GM12878 (cell line): ENCODE measurements around the gene SYDE2. TPM values are rescaled to one million over a fixed set of nuclear protein-coding genes. Genes with fewer than 3 reads are reported as not detected.

ENCODE experiments used
- ATAC-seq: fragments of 200-7000 bp; cut with Tn5 transposase; 3 replicates; pipeline ENCODE4 v1.9.1; 2020; ENCODE audit warnings: mild to moderate bottlenecking, moderate library complexity
- BruUV-seq: library from RNA; stranded (reverse); fragments of 400-500 nt; replicated peaks from 2 replicates; lab custom pipeline; 2021; lab: Mats Ljungman, UMichigan
- CTCF ChIA-PET: fragments of 300-600 bp; sonication (Branson Sonifier 250); formaldehyde crosslinking; extraction: SDS; loops from one replicate; lab custom pipeline; 2021; ENCODE audit warnings: inconsistent platforms; lab: Yijun Ruan, JAX
- POLR2A ChIA-PET: fragments of 350-600 bp; formaldehyde crosslinking; extraction: SDS; loops from one replicate; lab custom pipeline; 2021; ENCODE audit warnings: inconsistent platforms; lab: Charles Lee
- RAD21 ChIA-PET: fragments of 300-600 bp; sonication (Branson Sonifier 250); formaldehyde crosslinking; loops from one replicate; lab custom pipeline; 2023; ENCODE audit warnings: antibody characterized with exemption; ENCODE audit not compliant: unreplicated experiment; lab: Charles Lee
- SMC1A ChIA-PET: fragments of 300-600 bp; sonication (Branson Sonifier 250); formaldehyde crosslinking; loops from one replicate; lab custom pipeline; 2023; ENCODE audit not compliant: unreplicated experiment, uncharacterized antibody; lab: Charles Lee
- DNase-seq: peaks from one replicate; pipeline ENCODE4 v3.0.0-alpha.2; 2011; ENCODE audit warnings: low read depth, low spot score
- FAIRE-seq: peaks from 3 replicates; lab custom pipeline; 2011; peaks lifted over from hg19 to GRCh38; lab: Jason Lieb, UNC
- H2AFZ ChIP-seq: 2 replicates; pipeline ENCODE4 v1.6.0; 2011; ENCODE audit warnings: low read depth, low read length, control low read depth; ENCODE audit not compliant: control insufficient read depth
- H3K27ac ChIP-seq: 2 replicates; pipeline ENCODE4 v1.5.1; 2011; ENCODE audit warnings: control low read depth; ENCODE audit not compliant: control insufficient read depth, insufficient read depth
- H3K27me3 ChIP-seq, 2 experiments: replicated peaks in 1 of 2; 2 replicates each; pipeline versions ENCODE4 v1.6.0 to v1.6.1; 2011; ENCODE audit warnings: low read length in 1 of 2; ENCODE audit not compliant: control insufficient read depth in 2 of 2, insufficient read depth in 2 of 2
- H3K36me3 ChIP-seq, 2 experiments: 2 replicates each; pipeline ENCODE4 v1.5.1; 2011; ENCODE audit warnings: low read length in 1 of 2; ENCODE audit not compliant: control insufficient read depth in 2 of 2, insufficient read depth in 2 of 2
- H3K4me1 ChIP-seq: 2 replicates; pipeline ENCODE4 v1.6.1; 2011; ENCODE audit warnings: mild to moderate bottlenecking, low read length, moderate library complexity, mixed read lengths; ENCODE audit not compliant: control insufficient read depth, insufficient read depth
- H3K4me2 ChIP-seq: 2 replicates; pipeline ENCODE4 v1.6.0; 2011; ENCODE audit warnings: control low read depth; ENCODE audit not compliant: control insufficient read depth, insufficient read depth
- H3K4me3 ChIP-seq: fragments of 200-600 bp; sonication (generic); 2 replicates; pipeline ENCODE4 v1.5.1; 2016
- H3K79me2 ChIP-seq: 2 replicates; pipeline ENCODE4 v1.6.0; 2011; ENCODE audit warnings: low read length; ENCODE audit not compliant: control insufficient read depth, insufficient read depth
- H3K9ac ChIP-seq: 2 replicates; pipeline ENCODE4 v1.8.0; 2011; ENCODE audit warnings: low read length, control low read depth, mixed read lengths; ENCODE audit not compliant: control insufficient read depth, insufficient read depth
- H3K9me3 ChIP-seq: replicated peaks from 3 replicates; pipeline ENCODE4 v1.5.1; 2011; ENCODE audit warnings: mild to moderate bottlenecking, low read length; ENCODE audit not compliant: control insufficient read depth, insufficient read depth
- H4K20me1 ChIP-seq: 2 replicates; pipeline ENCODE4 v1.6.0; 2011; ENCODE audit not compliant: control insufficient read depth, insufficient read depth
- CEBPB ChIP-seq, 2 experiments: fragments of 150-350 bp in 1 of 2; IDR thresholded peaks; 2 replicates each; pipeline ENCODE4 v1.6.1; 2012 to 2014; ENCODE audit warnings: low read depth in 2 of 2, low read length in 2 of 2, borderline replicate concordance in 1 of 2, inconsistent platforms in 1 of 2
- CHD4 ChIP-seq: fragments of 200-600 bp; sonication (generic); IDR thresholded peaks from 2 replicates; pipeline ENCODE4 v1.6.1; 2016; ENCODE audit warnings: mild to moderate bottlenecking
- CREM ChIP-seq: IDR thresholded peaks from 2 replicates; pipeline ENCODE4 v1.6.1; 2014; ENCODE audit warnings: antibody characterized with exemption, low read depth
- GABPA ChIP-seq: IDR thresholded peaks from 2 replicates; pipeline ENCODE4 v1.6.1; 2014; ENCODE audit warnings: antibody characterized with exemption, low read depth, mild to moderate bottlenecking, inconsistent platforms
- GATAD2B ChIP-seq: fragments of 450-650 bp; conservative IDR thresholded peaks from 2 replicates; pipeline ENCODE4 v1.6.1; 2017; ENCODE audit warnings: low read depth, mild to moderate bottlenecking, moderate library complexity
- JUNB ChIP-seq: IDR thresholded peaks from 2 replicates; pipeline ENCODE4 v1.6.1; 2016; ENCODE audit warnings: antibody characterized with exemption, mild to moderate bottlenecking
- NR2C2 ChIP-seq: IDR thresholded peaks from 2 replicates; pipeline ENCODE4 v1.6.1; 2011; ENCODE audit warnings: borderline replicate concordance, low read depth; ENCODE audit not compliant: control insufficient read depth, insufficient read length
- PRDM15 ChIP-seq: fragments of 450-650 bp; formaldehyde crosslinking; IDR thresholded peaks from 2 replicates; pipeline ENCODE4 v1.4.0; 2020; ENCODE audit warnings: mild to moderate bottlenecking, moderate library complexity
- RFX5 ChIP-seq: IDR thresholded peaks from 2 replicates; pipeline ENCODE4 v1.6.1; 2011; ENCODE audit warnings: low read depth, low read length, improper control_type of control experiment
- SIX5 ChIP-seq: IDR thresholded peaks from 2 replicates; pipeline ENCODE4 v1.6.1; 2011; ENCODE audit warnings: mild to moderate bottlenecking, low read depth, low read length, moderate library complexity; ENCODE audit not compliant: severe bottlenecking
- TCF7 ChIP-seq: IDR thresholded peaks from 2 replicates; pipeline ENCODE4 v1.6.1; 2014; ENCODE audit warnings: antibody characterized with exemption, borderline replicate concordance
- ZNF207 ChIP-seq: fragments of 450-650 bp; IDR thresholded peaks from 2 replicates; pipeline ENCODE4 v1.6.1; 2014; ENCODE audit warnings: antibody characterized with exemption, mild to moderate bottlenecking, borderline replicate concordance
- ZNF687 ChIP-seq: fragments of 450-650 bp; IDR thresholded peaks from 2 replicates; pipeline ENCODE4 v1.6.1; 2017; ENCODE audit warnings: mild to moderate bottlenecking, moderate library complexity
- WGBS: methylation state at CpG from one replicate; pipeline ENCODE4 v1.1.6; 2016; ENCODE audit warnings: low lambda C conversion rate; ENCODE audit not compliant: insufficient replicate concordance, insufficient coverage; ENCODE audit errors: missing lambda C conversion rate; 5-methylcytosine and 5-hydroxymethylcytosine counted together
- in situ Hi-C: fragments of 300-500 bp; cut with MboI; formaldehyde crosslinking; loops from 9 replicates; pipeline ENCODE4 v1.14.3; 2018; ENCODE audit warnings: mixed read lengths
- intact Hi-C: fragments of 100-400 bp; cut with micrococcal nuclease; formaldehyde crosslinking; loops from one replicate; pipeline ENCODE4 v1.14.2; 2022; ENCODE audit not compliant: unreplicated experiment
- polyA plus RNA-seq, 11 experiments: library from polyadenylated mRNA; depleted of rRNA in 4 of 11; unstranded in 6 of 11; stranded (reverse) in 5 of 11; fragments of >200 nt; fragmentation: Nextera tagmentation in 4 of 11; fragmentation: Illumina TruSeq in 1 of 11; extraction: Ambion mirVana in 4 of 11; extraction: Trizol in 1 of 11; gene quantifications; 1 replicate in 1 of 11; 2 replicates in 10 of 11; pipeline versions ENCODE4 v1.2.1 to v1.2.3, GENCODE V29; 2011 to 2016; ENCODE audit warnings: inconsistent platforms in 2 of 11, missing spikeins in 2 of 11, low read depth in 1 of 11
- total RNA-seq, 4 experiments: library from RNA; depleted of rRNA in 3 of 4; stranded (reverse); fragments of >200 nt in 3 of 4; fragmentation: Illumina TruSeq in 1 of 4; extraction: Trizol in 1 of 4; gene quantifications; 2 replicates each; pipeline versions ENCODE4 v1.2.1 to v1.2.3, GENCODE V29; 2013 to 2021
- TF ChIP-seq, protein P1 (sequence below): IDR thresholded peaks from 2 replicates; pipeline ENCODE4 v1.6.1; 2011; ENCODE audit warnings: borderline replicate concordance, low read depth, mild to moderate bottlenecking, moderate library complexity, low read length; ENCODE audit not compliant: insufficient read depth, poor library complexity, severe bottlenecking

Gene SYDE2
- total and polyA plus RNA-seq, 10 of the 15 experiments (the other 5 are each of a cell fraction or from before 2014, with no cell fraction given): 0.37 to 4.1 (median 1.8) TPM; not detected in 1

GRCh38 chr1:85151446-85151845, 49.4 kb downstream of the SYDE2 start:
- Histone ChIP-seq H2AFZ (no peak overlapping the region), H3K4me2 (no peak overlapping the region), H4K20me1 (no peaks in the 10 kb centered on the region), H3K4me1 (peaks cover 25% of the 10 kb centered on the region), H3K79me2 (no peaks in the 10 kb centered on the region), H3K27me3 (no peaks in the 10 kb centered on the region), H3K9ac (no peak overlapping the region), H3K36me3 (no peaks in the 10 kb centered on the region), H3K9me3 (no peaks in the 10 kb centered on the region), H3K4me3 (no peak overlapping the region), H3K27ac (no peak overlapping the region)
- no peak for DNase-seq
- intact Hi-C loops (no loop called here), in situ Hi-C loops (no loop called here)
- CTCF ChIA-PET: no interaction called here
- no peak for ATAC-seq
- POLR2A ChIA-PET: no interaction called here
- no peak for FAIRE-seq
- no TSS peak for BruUV-seq
- 49% methylated on average over 4 of the region's 4 CpGs for WGBS
- RAD21 ChIA-PET: no interaction called here
- SMC1A ChIA-PET: interaction anchor here (1.0 kb wide), 1 partner anchor 13 kb away, joined by 3 read pairs; no protein-coding TSS in a partner anchor
- TF ChIP-seq GATAD2B: no peak
- TF ChIP-seq JUNB: no peak
- TF ChIP-seq ZNF687: no peak
- TF ChIP-seq, protein P1, sequence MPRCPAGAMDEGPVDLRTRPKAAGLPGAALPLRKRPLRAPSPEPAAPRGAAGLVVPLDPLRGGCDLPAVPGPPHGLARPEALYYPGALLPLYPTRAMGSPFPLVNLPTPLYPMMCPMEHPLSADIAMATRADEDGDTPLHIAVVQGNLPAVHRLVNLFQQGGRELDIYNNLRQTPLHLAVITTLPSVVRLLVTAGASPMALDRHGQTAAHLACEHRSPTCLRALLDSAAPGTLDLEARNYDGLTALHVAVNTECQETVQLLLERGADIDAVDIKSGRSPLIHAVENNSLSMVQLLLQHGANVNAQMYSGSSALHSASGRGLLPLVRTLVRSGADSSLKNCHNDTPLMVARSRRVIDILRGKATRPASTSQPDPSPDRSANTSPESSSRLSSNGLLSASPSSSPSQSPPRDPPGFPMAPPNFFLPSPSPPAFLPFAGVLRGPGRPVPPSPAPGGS: no peak
- TF ChIP-seq PRDM15 (CRISPR knock-in tag): no peak
- TF ChIP-seq CHD4: no peak
- TF ChIP-seq GABPA: no peak
- TF ChIP-seq TCF7: no peak
- TF ChIP-seq ZNF207: no peak
- no peak for TF ChIP-seq SIX5
- TF ChIP-seq NR2C2: no peak
- TF ChIP-seq CREM: no peak
- TF ChIP-seq CEBPB (IDR thresholded peaks at IDR 0.05; ENCODE audit: borderline replicate concordance in 1 of 2, low read depth in 2 of 2, low read length in 2 of 2): no peak
- no peak for TF ChIP-seq RFX5
